Dedifferentiated amniotic fluid mesenchymal stem cell (primary cell): Measurements from ENCODE around the gene RBMX.
"Not testable (repeated sequence)": the region's sequence is repeated elsewhere in the genome, so short reads cannot be mapped to it uniquely, and the experiment has no call there.

Source experiments
- DNase-seq: peaks from one replicate; pipeline ENCODE4 v3.0.0-alpha.2; 2016; ENCODE audit errors: extremely low spot score

The RBMX gene

DNA sequence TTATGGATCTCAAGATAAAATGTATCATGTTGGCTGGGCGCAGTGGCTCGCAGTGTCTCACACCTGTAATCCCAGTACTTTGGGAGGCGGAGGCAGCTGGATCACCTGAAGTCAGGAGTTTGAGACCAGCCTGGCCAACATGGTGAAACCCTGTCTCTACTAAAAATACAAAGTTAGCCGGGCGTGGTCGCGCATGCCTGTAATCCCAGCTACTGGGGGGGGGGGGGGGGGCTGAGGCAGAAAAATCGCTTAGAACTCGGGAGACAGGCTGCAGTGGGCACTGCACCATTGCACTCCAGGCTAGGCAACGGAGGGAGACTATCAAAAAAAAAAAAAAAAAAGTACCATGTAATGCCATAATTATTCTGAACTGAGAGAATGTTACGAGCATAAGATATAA lies 2.1 kb downstream of the RBMX start:
- no peak for DNase-seq

DNA sequence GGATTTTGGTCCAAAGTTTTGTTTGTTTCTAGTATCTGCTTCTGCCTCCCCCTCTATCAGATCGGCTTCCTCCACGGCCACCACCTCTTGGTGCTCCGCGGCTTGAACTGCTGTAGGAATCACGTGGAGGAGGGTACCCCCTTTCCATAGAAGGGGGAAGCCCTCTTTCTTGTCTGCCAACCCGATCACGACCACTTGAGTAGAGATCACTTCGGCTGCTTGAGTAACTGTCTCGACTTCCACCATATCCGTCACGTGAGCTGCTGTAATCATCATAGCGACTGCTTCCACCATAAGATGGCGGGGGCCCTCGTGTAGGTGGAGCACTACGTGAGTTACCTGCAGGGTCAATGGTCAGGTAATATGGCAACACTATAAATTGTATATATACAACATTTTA lies 6.4 kb downstream of the RBMX start:
- not testable (repeated sequence) for DNase-seq

GRCh38 chrX:136873210-136873609 lies 7.3 kb downstream of the RBMX start:
- not testable (repeated sequence) for DNase-seq

DNA sequence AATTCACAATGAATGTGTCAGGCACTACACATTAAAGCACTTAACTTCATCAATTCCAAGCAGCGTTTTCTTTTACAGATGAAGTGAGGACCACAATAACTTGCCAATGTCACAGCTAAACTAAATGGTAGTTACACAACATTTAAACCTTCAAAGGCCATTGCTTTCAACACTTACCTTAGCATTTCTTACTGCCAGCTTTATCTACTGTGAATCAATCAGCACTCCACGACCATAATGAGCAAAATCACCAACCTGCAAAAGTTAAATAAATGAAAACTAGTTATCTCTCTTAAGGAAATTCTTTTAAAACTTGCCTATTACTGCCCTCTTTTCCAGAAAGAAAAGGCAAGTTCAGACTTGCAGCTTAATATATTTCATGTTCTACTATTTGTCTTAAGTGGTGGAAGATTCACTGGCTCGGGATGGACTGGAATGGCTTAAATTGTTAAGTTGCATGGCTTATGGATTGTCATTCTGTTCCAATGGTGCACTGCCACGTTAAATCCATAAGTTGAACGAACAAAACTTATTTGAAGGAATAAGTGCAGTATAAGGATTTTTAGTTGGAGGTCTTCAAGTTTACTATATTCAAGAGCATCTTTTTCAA lies 8.3 kb downstream of the RBMX start:
- no peak for DNase-seq

- no peak for DNase-seq
Observed at GRCh38 chrX:136870064-136870463, 10.5 kb downstream of the RBMX start.

DNA sequence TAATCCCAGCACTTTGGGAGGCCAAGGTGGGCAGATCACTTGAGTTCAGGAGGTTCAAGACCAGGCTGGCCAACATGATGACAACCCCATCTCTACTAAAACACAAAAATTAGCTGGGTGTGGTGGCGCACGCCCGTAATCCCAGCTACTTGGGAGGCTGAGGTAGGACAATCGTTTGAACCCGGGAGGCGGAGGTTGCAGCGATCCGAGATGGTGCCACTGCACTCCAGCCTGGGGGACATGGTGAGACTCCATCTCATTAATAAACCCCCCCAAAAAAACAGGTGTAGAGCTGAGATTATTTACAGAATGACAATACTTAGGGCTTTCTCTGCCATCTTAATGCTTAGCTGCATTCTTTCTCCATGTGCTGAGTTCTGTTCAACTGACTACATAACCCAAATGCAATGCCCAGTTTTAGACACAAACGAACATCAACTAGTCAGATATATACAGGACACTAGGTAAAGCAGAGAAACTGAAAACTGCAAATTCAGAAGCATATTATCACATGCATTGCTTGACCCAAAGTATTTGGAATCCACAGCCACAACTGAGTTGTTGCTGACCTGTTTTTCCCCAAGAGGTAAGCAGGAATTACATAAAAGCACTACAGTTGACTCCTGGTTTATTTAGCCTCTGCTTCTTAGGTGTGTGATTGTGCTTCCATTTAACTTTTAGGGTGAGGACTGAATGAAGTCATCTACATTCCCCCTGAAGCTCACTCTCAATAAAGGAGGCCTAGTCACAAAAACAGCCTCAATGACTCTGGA lies 12.1 kb downstream of the RBMX start:
- no peak for DNase-seq

DNA sequence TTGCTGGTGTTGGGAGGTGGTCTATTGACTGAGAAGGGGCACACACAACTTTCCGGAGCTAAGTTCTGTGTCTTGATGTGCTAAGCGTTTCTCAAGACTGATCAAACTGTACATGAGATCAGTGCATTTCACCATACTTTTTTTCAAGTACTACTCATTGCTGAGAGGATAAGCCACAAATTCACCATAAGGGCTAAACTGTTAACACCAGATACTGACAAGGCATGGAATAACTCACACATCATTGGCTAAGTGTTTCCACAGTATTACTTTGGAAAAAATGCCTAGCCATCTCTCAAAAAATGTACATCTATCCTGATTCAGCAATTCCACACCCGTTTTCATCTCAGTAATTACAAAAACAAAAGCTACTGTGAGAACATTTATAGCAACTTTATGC lies 13.0 kb downstream of the RBMX start:
- no peak for DNase-seq

GRCh38 chrX:136867096-136867491 lies 13.4 kb downstream of the RBMX start:
- DNase-seq: no peak

GRCh38 chrX:136866337-136867095 lies 14.0 kb downstream of the RBMX start:
- DNase-seq: no peak

DNA sequence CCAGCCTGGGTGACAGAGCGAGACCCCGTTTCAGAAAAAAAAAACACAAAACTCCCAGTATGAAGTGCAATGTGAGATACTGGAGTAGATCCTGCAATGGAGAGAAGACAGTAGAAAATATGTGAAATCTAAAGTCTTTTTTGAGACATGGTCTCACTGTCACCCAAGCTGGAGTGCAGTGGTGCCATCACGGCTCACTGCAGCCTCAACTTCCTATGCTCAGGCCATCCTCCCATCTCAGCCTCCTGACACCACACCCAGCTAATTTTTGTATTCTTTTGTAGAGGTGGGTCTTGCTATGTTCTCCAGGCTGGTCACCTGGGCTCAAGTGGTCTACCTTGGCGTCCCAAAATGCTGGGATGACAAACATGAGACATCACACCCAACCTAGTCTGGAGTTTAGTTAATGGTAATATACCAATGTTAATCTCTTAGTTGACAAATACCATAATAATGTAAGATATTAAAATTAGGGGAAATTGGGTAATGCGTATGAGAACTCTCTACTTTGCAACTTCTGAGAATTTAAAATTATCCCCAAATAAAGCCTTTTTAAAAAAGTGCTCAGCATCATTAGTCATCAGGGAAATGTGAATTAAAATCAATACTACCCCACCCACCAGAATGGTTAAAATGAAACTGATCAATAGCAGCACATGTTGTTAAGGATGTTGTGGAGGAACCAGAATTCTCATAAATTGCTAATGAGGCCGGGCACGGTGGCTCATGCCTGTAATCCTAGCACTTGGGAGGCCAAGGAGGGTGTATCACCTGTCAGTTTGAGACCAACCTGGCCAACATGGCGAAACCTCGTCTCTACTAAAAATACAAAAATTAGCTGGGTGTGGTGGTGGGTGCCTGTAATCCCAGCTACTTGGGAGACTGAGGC lies 15.0 kb downstream of the RBMX start:
- DNase-seq: no peak

DNA sequence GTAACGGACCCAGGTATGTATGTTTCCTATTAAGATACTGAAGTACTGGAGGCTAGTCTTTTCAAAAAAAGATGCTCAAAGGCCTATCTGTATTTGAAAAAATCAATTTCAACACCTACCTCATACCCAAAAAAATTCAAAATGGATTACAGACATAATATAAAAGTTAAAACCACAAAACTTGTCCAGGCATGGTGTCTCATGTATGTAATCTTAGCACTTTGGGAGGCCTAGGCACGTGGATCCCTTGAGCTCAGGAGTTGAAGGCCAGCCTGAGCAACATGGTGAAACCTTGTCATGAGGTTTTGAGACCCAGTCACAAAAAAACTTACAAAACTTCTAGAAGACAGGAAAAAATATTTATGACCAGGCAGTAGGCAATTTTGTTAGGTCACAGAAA lies 16.7 kb downstream of the RBMX start:
- no peak for DNase-seq

DNA sequence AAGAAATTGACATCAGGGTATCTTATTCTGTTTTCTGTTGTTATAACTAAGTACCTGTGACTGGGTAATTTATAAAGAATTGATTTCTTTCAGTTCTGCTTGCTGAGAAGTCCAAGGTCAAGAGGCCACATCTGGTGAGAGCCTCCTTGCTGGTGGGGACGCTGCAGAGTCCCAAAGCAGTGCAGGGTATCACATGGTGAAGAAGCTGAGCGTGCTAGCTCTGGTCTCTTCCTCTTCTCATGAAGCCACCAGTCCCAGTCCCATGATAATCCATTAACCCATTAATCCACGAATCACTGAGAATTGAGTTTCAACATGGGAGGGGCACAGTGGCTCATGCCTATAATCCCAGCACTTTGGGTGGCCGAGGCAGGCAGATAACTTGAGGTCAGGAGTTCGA lies 18.0 kb downstream of the RBMX start:
- no peak for DNase-seq

GRCh38 chrX:136861877-136862276 lies 18.6 kb downstream of the RBMX start:
- no peak for DNase-seq

GRCh38 chrX:136858007-136858756 lies 22.3 kb downstream of the RBMX start:
- no peak for DNase-seq

GRCh38 chrX:136856551-136856950 lies 24.0 kb downstream of the RBMX start:
- no peak for DNase-seq

GRCh38 chrX:136856050-136856449 lies 24.5 kb downstream of the RBMX start:
- DNase-seq: no peak

- DNase-seq: no peak
Observed at GRCh38 chrX:136851526-136851925, 29.0 kb downstream of the RBMX start.

- no peak for DNase-seq
Observed at GRCh38 chrX:136850441-136851175, 29.9 kb downstream of the RBMX start.

DNA sequence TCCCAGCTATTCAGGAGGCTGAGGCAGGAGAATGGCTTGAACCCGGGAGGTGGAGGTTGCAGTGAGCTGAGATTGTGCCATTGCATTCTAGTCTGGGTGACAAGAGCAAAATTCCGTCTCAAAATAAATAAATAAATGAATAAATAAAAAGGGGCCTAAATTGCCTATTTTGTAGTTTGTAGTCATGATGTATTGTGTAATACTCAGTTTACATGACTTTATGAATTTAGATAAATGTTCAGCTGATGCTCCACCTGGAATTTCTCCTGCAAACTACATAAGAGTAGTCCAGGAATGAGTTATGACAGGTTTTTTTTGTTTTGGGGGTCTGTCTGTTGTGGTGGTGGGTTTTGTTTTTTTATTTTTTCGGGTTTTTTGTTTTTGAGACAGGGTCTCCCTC lies 31.1 kb downstream of the RBMX start:
- no peak for DNase-seq

GRCh38 chrX:136847874-136848273 lies 32.7 kb downstream of the RBMX start:
- DNase-seq: no peak
